NB4 (cell line): ENCODE measurements around the gene ITPRID1.

Source experiments
- DNase-seq: peaks from one replicate; pipeline ENCODE4 v3.0.0; 2010; ENCODE audit warnings: low read depth
- H3K4me3 ChIP-seq: one replicate; pipeline ENCODE4 v1.5.1; 2011; ENCODE audit warnings: mild to moderate bottlenecking, low read depth, low read length, moderate library complexity
- MAX ChIP-seq: IDR thresholded peaks from 2 replicates; pipeline ENCODE4 v1.6.1; 2011; ENCODE audit warnings: low read depth, low read length
- MYC ChIP-seq: IDR thresholded peaks from 2 replicates; pipeline ENCODE4 v1.6.1; 2011; ENCODE audit warnings: low read depth, low read length
- POLR2A ChIP-seq: IDR thresholded peaks from 2 replicates; pipeline ENCODE4 v1.6.1; 2011; ENCODE audit warnings: mild to moderate bottlenecking; ENCODE audit not compliant: insufficient read length; ENCODE audit errors: extremely low read depth
- TF ChIP-seq, protein P1 (sequence below): IDR thresholded peaks from one replicate; pipeline ENCODE4 v1.5.1; 2012; ENCODE audit warnings: low read depth, low read length

ITPRID1 gene

GRCh38 chr7:31651234-31652062 lies 137.6 kb downstream of the ITPRID1 start:
- DNase-seq: no peak
- TF ChIP-seq MYC: no peak
- TF ChIP-seq, protein P1, sequence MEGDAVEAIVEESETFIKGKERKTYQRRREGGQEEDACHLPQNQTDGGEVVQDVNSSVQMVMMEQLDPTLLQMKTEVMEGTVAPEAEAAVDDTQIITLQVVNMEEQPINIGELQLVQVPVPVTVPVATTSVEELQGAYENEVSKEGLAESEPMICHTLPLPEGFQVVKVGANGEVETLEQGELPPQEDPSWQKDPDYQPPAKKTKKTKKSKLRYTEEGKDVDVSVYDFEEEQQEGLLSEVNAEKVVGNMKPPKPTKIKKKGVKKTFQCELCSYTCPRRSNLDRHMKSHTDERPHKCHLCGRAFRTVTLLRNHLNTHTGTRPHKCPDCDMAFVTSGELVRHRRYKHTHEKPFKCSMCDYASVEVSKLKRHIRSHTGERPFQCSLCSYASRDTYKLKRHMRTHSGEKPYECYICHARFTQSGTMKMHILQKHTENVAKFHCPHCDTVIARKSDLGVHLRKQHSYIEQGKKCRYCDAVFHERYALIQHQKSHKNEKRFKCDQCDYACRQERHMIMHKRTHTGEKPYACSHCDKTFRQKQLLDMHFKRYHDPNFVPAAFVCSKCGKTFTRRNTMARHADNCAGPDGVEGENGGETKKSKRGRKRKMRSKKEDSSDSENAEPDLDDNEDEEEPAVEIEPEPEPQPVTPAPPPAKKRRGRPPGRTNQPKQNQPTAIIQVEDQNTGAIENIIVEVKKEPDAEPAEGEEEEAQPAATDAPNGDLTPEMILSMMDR: no peak
- H3K4me3 ChIP-seq: no peak overlapping the region

DNA sequence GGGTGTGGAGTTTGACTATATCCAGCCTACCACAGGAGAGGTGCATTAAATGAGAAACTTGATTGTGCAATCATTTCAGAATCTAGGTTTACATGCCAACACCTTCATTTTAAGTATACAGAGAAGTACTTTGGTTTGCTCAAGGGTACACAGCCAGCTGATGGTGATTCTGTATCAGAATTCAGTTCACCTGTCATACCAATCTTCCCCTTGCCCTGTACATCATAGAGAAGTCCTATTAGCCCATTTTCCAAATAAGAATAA lies 138.1 kb downstream of the ITPRID1 start:
- H3K4me3 ChIP-seq: no peak overlapping the region
- TF ChIP-seq MAX: no peak
- TF ChIP-seq, protein P1: no peak
- TF ChIP-seq MYC: no peak
- TF ChIP-seq POLR2A: no peak
- no peak for DNase-seq

DNA sequence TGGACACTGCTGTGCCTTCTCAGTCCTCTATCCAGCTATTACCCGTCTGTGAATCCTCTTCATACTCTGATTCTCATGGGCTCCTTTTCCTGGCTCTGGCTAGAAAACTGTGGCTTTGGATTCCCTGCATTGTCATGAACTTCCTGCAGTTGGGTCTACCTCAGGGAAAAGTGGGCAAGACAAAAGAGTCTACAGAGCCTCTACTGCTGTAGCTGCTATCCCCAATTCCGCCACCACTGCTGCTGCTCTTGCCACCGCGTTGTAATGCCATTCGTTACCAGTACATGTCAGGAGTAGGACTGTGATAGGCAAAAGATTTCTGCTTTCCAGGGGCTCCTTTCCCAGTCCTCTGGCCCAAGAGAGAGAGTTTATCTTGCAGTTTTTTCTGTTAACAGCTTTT lies 149.2 kb downstream of the ITPRID1 start:
- no peak overlapping the region for H3K4me3 ChIP-seq
- TF ChIP-seq POLR2A (no peak), MAX (no peak), MYC (no peak)
- TF ChIP-seq, protein P1: no peak
- DNase-seq: no peak

- no peak overlapping the region for H3K4me3 ChIP-seq
- peak; percentile 43 for DNase-seq
- TF ChIP-seq MYC: no peak
These were observed 151.0 kb downstream of the ITPRID1 start for GRCh38 chr7:31664890-31665289.

DNA sequence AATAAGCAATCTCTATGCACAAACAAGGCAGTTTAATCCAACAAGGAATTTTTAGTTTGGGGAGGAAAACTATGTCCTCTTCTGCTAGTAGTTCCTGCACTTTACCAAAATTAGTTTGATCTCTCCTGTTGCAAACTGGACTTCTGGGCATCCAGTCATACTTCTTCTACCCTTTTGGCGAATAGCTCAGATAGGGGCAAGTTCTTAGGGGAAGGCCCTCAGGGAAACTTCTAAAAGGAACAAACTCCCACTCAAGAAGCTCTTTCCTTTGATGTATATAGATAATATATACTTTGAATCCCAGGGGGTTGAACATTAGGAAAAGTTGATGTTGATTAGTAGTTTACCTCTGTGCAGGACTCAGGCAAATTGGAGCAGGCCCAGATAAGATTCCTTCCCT lies 151.7 kb downstream of the ITPRID1 start:
- TF ChIP-seq, protein P1: no peak
- TF ChIP-seq MYC (no peak), MAX (no peak), POLR2A (no peak)
- H3K4me3 ChIP-seq: no peak overlapping the region
- no peak for DNase-seq

- TF ChIP-seq POLR2A (no peak), MYC (no peak), MAX (no peak)
- TF ChIP-seq, protein P1: no peak
- DNase-seq: no peak
- no peak overlapping the region for H3K4me3 ChIP-seq
These were observed 155.6 kb downstream of the ITPRID1 start for GRCh38 chr7:31669461-31669860.
